GM06990 (cell line): ENCODE measurements around the gene HIVEP3.

Experiments
- DNase-seq: peaks from one replicate; pipeline ENCODE4 v3.0.0-alpha.2; 2011; ENCODE audit not compliant: insufficient read length; ENCODE audit errors: extremely low read depth
- H3K27me3 ChIP-seq: replicated peaks from 2 replicates; pipeline ENCODE4 v1.6.0; 2011; ENCODE audit warnings: low read length; ENCODE audit not compliant: control insufficient read depth, insufficient read depth
- H3K36me3 ChIP-seq: 2 replicates; pipeline ENCODE4 v1.5.1; 2011; ENCODE audit warnings: low read length; ENCODE audit not compliant: control insufficient read depth, insufficient read depth
- H3K4me3 ChIP-seq: replicated peaks from 2 replicates; pipeline ENCODE4 v1.5.1; 2011; ENCODE audit warnings: low read depth, mild to moderate bottlenecking, control low read depth, low read length
- CTCF ChIP-seq: IDR thresholded peaks from 2 replicates; pipeline ENCODE4 v1.5.1; 2011; ENCODE audit warnings: low read length, control low read depth, mild to moderate bottlenecking, inconsistent platforms; ENCODE audit not compliant: insufficient read depth, poor library complexity, severe bottlenecking

Gene HIVEP3

GRCh38 chr1:41621256-41621655 lies 297.5 kb downstream of the HIVEP3 start:
- no peak for DNase-seq
- H3K27me3 ChIP-seq = no peaks in the 10 kb centered on the region
- H3K36me3 ChIP-seq = no peaks in the 10 kb centered on the region
- TF ChIP-seq CTCF = no peak
- H3K4me3 ChIP-seq = no peak overlapping the region

GRCh38 chr1:41620365-41621169 lies 298.2 kb downstream of the HIVEP3 start:
- no peak for TF ChIP-seq CTCF
- DNase-seq = no peak
- no peaks in the 10 kb centered on the region for H3K36me3 ChIP-seq
- H3K27me3 ChIP-seq = no peaks in the 10 kb centered on the region
- H3K4me3 ChIP-seq = no peak overlapping the region

- TF ChIP-seq CTCF = no peak
- Histone ChIP-seq H3K4me3 (no peak overlapping the region), H3K27me3 (no peaks in the 10 kb centered on the region), H3K36me3 (no peaks in the 10 kb centered on the region)
- no peak for DNase-seq
These were observed 299.0 kb downstream of the HIVEP3 start for GRCh38 chr1:41619511-41620364.

GRCh38 chr1:41618871-41619270 lies 299.9 kb downstream of the HIVEP3 start:
- Histone ChIP-seq H3K27me3 (no peaks in the 10 kb centered on the region), H3K4me3 (no peak overlapping the region), H3K36me3 (no peaks in the 10 kb centered on the region)
- DNase-seq = no peak
- no peak for TF ChIP-seq CTCF

- TF ChIP-seq CTCF = no peak
- H3K36me3 ChIP-seq = no peaks in the 10 kb centered on the region
- H3K27me3 ChIP-seq = no peaks in the 10 kb centered on the region
- H3K4me3 ChIP-seq = no peak overlapping the region
- no peak for DNase-seq
These were observed 300.5 kb downstream of the HIVEP3 start for GRCh38 chr1:41618066-41618825.
